Panc1 (cell line): Measurements from ENCODE around the gene SLC6A17. TPM values are rescaled to one million over a fixed set of nuclear protein-coding genes. Genes with fewer than 3 reads are reported as not detected.

Experiments
- ATAC-seq: fragments of 200-7000 bp; cut with Tn5 transposase; 2 replicates; pipeline ENCODE4 v1.9.1; 2020; ENCODE audit warnings: mild to moderate bottlenecking, moderate library complexity
- BruUV-seq: library from RNA; stranded (reverse); fragments of 400-500 nt; replicated peaks from 2 replicates; lab custom pipeline; 2021; lab: Mats Ljungman, UMichigan
- CTCF ChIA-PET: fragments of 300-600 bp; sonication (Branson Sonifier 250); formaldehyde crosslinking; loops from one replicate; lab custom pipeline; 2022; ENCODE audit warnings: antibody characterized with exemption; lab: Charles Lee
- POLR2A ChIA-PET: fragments of 300-600 bp; sonication (Branson Sonifier 250); formaldehyde crosslinking; loops from one replicate; lab custom pipeline; 2022; ENCODE audit warnings: antibody characterized with exemption; lab: Charles Lee
- DNase-seq: peaks from one replicate; pipeline ENCODE4 v3.0.0-alpha.2; 2010; ENCODE audit warnings: low read depth, low spot score
- H3K27ac ChIP-seq: 2 replicates; pipeline ENCODE4 v1.5.1; 2011; ENCODE audit warnings: mild to moderate bottlenecking, low read length, inconsistent platforms
- H3K27me3 ChIP-seq: fragments of 200-500 bp; sonication (Bioruptor generic); 2 replicates; pipeline ENCODE4 v1.6.0; 2014; ENCODE audit warnings: low read length, inconsistent platforms; ENCODE audit not compliant: control insufficient read depth, insufficient read depth
- H3K36me3 ChIP-seq: fragments of 200-500 bp; sonication (Bioruptor generic); 2 replicates; pipeline ENCODE4 v1.5.1; 2014; ENCODE audit warnings: inconsistent platforms, mild to moderate bottlenecking, low read length, moderate library complexity; ENCODE audit not compliant: control insufficient read depth, insufficient read depth
- H3K4me1 ChIP-seq: 2 replicates; pipeline ENCODE4 v1.5.1; 2011; ENCODE audit warnings: inconsistent platforms, mild to moderate bottlenecking, low read length, moderate library complexity; ENCODE audit not compliant: control insufficient read depth, insufficient read depth
- H3K4me3 ChIP-seq, 2 experiments: 2 replicates each; pipeline ENCODE4 v1.5.1; 2011 to 2012; ENCODE audit warnings: low read depth in 2 of 2, low read length in 2 of 2, mild to moderate bottlenecking in 2 of 2, inconsistent platforms in 1 of 2, moderate library complexity in 1 of 2
- H3K9me3 ChIP-seq: fragments of 200-500 bp; sonication (Bioruptor generic); 2 replicates; pipeline ENCODE4 v1.5.1; 2014; ENCODE audit warnings: low read depth, mild to moderate bottlenecking, inconsistent platforms, low read length, moderate library complexity; ENCODE audit not compliant: control insufficient read depth, insufficient read depth
- POLR2AphosphoS5 ChIP-seq: IDR thresholded peaks from 2 replicates; pipeline ENCODE4 v1.6.1; 2012; ENCODE audit warnings: mild to moderate bottlenecking, low read depth, low read length, moderate library complexity
- SIN3A ChIP-seq: IDR thresholded peaks from 2 replicates; pipeline ENCODE4 v1.6.1; 2012; ENCODE audit warnings: low read depth, mild to moderate bottlenecking, low read length, moderate library complexity, borderline replicate concordance; ENCODE audit not compliant: insufficient read depth
- TCF7L2 ChIP-seq: IDR thresholded peaks from 2 replicates; pipeline ENCODE4 v1.6.1; 2011; ENCODE audit warnings: mild to moderate bottlenecking, low read depth, low read length, inconsistent platforms
- in situ Hi-C: cut with HindIII; loops from 2 replicates; pipeline ENCODE4 v1.10.0; 2016; ENCODE audit warnings: low sequenced_read_pairs, low pct_unique_long_range_greater_than_20kb
- intact Hi-C: fragments of 100-400 bp; cut with micrococcal nuclease; formaldehyde crosslinking; loops from one replicate; pipeline ENCODE4 v1.10.0; 2022; ENCODE audit not compliant: unreplicated experiment
- total RNA-seq: library from RNA; stranded (reverse); gene quantifications from one replicate; pipeline ENCODE4 v1.2.1, GENCODE V29; 2021; ENCODE audit not compliant: unreplicated experiment
- TF ChIP-seq, protein P1 (sequence below), 2 experiments: IDR thresholded peaks; 2 replicates each; pipeline ENCODE4 v1.6.1; 2011 to 2012; ENCODE audit warnings: low read depth in 2 of 2, control low read depth in 1 of 2, low read length in 1 of 2, mild to moderate bottlenecking in 1 of 2, moderate library complexity in 1 of 2; ENCODE audit not compliant: insufficient read depth in 1 of 2
- TF ChIP-seq, protein P2 (sequence below): fragments of 450-650 bp; IDR thresholded peaks from 2 replicates; pipeline ENCODE4 v1.5.1; 2017; ENCODE audit warnings: mild to moderate bottlenecking

Gene SLC6A17
- total RNA-seq, 1 experiment from 2014 or later = 5.7 TPM

DNA sequence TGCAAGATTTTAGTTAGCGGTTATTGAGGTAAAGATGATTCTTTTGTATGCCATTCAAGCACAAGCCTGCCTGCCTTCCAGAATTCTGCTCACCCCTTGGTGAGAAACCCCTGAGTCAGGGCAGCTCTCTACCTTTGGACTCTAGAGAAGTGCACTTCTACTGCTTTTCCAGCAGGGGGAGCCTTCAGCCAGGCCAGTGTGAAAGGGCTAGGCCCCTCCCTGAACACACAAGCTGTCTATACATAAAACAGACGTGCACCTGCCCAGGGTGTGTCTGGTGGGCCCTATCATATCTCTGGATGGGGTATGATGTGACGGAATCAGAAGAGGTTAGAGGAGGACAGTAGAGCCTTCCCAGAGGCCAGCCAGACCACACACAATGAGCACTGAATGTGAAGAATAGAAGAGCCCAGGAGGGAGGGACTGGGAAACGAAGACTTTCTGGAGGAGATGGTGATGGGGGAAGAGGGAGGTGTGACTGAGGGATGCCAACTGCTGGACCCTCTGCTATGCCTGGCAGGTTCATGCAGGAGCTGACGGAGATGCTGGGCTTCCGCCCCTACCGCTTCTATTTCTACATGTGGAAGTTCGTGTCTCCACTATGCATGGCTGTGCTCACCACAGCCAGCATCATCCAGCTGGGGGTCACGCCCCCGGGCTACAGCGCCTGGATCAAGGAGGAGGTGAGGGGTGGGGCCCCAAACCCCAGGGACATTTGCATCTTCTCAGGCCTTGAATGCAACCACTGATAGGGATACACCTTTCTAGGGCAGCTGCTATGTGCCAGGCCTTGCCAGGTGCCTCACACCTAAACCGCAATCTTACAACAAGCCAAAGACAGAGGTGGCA lies 46.8 kb downstream of the SLC6A17 start:
- no peak overlapping the region for H3K4me3 ChIP-seq
- no peaks in the 10 kb centered on the region for H3K36me3 ChIP-seq
- ATAC-seq = peak; percentile 88
- TF ChIP-seq, protein P1, sequence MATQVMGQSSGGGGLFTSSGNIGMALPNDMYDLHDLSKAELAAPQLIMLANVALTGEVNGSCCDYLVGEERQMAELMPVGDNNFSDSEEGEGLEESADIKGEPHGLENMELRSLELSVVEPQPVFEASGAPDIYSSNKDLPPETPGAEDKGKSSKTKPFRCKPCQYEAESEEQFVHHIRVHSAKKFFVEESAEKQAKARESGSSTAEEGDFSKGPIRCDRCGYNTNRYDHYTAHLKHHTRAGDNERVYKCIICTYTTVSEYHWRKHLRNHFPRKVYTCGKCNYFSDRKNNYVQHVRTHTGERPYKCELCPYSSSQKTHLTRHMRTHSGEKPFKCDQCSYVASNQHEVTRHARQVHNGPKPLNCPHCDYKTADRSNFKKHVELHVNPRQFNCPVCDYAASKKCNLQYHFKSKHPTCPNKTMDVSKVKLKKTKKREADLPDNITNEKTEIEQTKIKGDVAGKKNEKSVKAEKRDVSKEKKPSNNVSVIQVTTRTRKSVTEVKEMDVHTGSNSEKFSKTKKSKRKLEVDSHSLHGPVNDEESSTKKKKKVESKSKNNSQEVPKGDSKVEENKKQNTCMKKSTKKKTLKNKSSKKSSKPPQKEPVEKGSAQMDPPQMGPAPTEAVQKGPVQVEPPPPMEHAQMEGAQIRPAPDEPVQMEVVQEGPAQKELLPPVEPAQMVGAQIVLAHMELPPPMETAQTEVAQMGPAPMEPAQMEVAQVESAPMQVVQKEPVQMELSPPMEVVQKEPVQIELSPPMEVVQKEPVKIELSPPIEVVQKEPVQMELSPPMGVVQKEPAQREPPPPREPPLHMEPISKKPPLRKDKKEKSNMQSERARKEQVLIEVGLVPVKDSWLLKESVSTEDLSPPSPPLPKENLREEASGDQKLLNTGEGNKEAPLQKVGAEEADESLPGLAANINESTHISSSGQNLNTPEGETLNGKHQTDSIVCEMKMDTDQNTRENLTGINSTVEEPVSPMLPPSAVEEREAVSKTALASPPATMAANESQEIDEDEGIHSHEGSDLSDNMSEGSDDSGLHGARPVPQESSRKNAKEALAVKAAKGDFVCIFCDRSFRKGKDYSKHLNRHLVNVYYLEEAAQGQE (IDR thresholded peaks at IDR 0.05; ENCODE audit: insufficient read depth in 1 of 2, low read depth in 2 of 2, low read length in 1 of 2) = no peak
- TF ChIP-seq SIN3A = no peak
- TF ChIP-seq TCF7L2 = no peak
- TF ChIP-seq, protein P2, sequence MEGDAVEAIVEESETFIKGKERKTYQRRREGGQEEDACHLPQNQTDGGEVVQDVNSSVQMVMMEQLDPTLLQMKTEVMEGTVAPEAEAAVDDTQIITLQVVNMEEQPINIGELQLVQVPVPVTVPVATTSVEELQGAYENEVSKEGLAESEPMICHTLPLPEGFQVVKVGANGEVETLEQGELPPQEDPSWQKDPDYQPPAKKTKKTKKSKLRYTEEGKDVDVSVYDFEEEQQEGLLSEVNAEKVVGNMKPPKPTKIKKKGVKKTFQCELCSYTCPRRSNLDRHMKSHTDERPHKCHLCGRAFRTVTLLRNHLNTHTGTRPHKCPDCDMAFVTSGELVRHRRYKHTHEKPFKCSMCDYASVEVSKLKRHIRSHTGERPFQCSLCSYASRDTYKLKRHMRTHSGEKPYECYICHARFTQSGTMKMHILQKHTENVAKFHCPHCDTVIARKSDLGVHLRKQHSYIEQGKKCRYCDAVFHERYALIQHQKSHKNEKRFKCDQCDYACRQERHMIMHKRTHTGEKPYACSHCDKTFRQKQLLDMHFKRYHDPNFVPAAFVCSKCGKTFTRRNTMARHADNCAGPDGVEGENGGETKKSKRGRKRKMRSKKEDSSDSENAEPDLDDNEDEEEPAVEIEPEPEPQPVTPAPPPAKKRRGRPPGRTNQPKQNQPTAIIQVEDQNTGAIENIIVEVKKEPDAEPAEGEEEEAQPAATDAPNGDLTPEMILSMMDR = peak; percentile 91
- in situ Hi-C loops = no loop called here
- CTCF ChIA-PET = interaction anchor here (0.5 to 1.4 kb wide), 4 partner anchors 12 to 299 kb away, joined by 3 to 7 read pairs (median 4); no protein-coding TSS in a partner anchor
- POLR2A ChIA-PET = no interaction called here
- H3K27me3 ChIP-seq = no peaks in the 10 kb centered on the region
- H3K9me3 ChIP-seq = no peaks in the 10 kb centered on the region
- no peak for DNase-seq
- H3K27ac ChIP-seq = no peak overlapping the region
- no peaks in the 10 kb centered on the region; the same call in 1 of the 2 replicates for H3K4me1 ChIP-seq
- no TSS peak for BruUV-seq
- intact Hi-C loops = no loop called here

DNA sequence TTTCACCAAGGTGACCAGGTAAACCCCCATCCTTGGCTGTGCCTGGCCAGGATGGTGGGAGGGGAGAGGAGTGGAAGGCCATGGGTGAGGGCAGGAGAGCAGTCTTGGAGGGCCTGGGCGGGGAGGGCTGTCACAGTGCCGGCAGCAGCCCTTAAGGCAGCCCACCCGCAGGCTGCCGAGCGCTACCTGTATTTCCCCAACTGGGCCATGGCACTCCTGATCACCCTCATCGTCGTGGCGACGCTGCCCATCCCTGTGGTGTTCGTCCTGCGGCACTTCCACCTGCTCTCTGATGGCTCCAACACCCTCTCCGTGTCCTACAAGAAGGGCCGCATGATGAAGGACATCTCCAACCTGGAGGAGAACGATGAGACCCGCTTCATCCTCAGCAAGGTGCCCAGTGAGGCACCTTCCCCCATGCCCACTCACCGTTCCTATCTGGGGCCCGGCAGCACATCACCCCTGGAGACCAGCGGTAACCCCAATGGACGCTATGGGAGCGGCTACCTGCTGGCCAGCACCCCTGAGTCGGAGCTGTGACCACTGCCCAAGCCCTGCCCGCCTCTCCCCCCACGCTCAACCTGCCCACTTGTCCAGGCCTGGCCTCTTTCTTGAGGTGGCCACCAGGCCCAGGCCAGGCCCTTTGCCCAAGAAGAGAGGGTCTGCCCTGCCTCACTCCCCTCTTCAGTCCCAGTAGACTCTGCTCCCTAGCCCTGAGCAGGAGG lies 47.8 kb downstream of the SLC6A17 start:
- in situ Hi-C loops = no loop called here
- Histone ChIP-seq H3K9me3 (no peaks in the 10 kb centered on the region), H3K4me1 (no peaks in the 10 kb centered on the region; the same call in 1 of the 2 replicates), H3K36me3 (no peaks in the 10 kb centered on the region), H3K27me3 (no peaks in the 10 kb centered on the region), H3K4me3 (no peak overlapping the region), H3K27ac (no peak overlapping the region)
- ChIA-PET POLR2A (no interaction called here), CTCF (no interaction called here)
- BruUV-seq = no TSS peak
- ATAC-seq (no peak), DNase-seq (no peak)
- no peak for TF ChIP-seq SIN3A
- TF ChIP-seq, protein P2 = no peak
- TF ChIP-seq, protein P1 (IDR thresholded peaks at IDR 0.05; ENCODE audit: insufficient read depth in 1 of 2, low read depth in 2 of 2, low read length in 1 of 2) = no peak
- TF ChIP-seq TCF7L2 = no peak
- TF ChIP-seq POLR2AphosphoS5 = no peak
- intact Hi-C loops = no loop called here
